Measurements from ENCODE around the gene MEX3A. TPM values are rescaled to one million over a fixed set of nuclear protein-coding genes. Genes with fewer than 3 reads are reported as not detected.
A peak's percentile ranks its signal among the peaks of the same experiment; 100 is the strongest.

Gene MEX3A
- total RNA-seq, 4 donors from 2014 or later: 0.56 to 0.96 (median 0.66) TPM

DNA sequence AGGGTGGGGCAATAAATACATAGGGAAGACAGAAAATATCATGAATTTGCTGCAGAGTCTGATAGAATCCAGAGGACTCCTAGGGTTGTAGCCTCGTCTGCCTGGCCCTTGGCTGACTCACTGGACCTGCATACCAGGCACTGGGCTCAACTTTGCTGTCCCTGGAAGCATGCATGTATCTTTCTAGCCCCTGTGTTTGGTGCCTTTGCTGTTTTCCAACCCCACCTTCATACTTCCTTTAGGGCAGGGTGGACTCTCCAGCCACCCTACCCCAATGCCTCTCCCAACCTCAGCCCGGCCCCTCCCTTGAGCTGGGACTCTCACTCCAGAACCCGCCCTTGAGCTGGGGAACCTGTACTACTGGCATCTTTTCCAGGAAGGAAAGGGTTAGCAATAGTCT, 20.1 kb downstream of the MEX3A start:
- DNase-seq (ENCODE audit: low spot score) (no peak), ATAC-seq (ENCODE audit: low FRiP score) (no peak)
- TF ChIP-seq CTCF (IDR thresholded peaks at IDR 0.05): no peak

DNA sequence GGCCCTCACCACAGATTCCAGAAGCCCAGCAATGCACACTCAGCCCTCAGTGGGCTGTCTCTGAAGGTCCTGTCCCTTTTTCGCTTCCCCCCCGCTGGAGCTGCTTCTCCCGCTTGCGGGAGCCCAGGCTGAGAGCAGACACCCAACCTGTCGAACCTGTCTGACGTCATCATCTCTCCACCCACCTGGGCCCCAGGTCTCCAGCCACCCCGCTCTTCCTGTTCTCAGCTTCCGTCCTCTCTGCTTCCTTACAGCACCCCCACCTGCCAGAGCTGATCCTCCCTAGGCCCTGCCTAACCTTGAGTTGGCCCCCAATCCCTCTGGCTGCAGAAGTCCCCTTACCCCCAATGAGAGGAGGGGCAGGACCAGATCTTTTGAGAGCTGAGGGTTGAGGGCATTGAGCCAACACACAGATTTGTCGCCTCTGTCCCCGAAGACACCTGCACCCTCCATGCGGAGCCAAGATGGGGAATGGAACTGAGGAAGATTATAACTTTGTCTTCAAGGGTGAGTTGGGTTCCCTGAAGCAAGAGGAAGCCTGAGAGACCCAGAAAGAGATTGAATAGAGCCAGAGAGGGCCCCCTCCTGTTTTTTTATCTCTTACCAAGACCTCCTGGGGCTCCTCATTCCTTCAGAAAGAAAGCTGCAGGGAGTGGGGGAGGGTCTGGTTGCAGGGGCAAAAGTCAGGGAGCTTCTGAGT, 21.2 kb downstream of the MEX3A start, which contains the start of gene RAB25:
Gene RAB25 (plus strand): TSS at position 224 of the 700 bp plus-strand sequence. CDS start 241 bp downstream, at position 465.
- ATAC-seq (ENCODE audit: low FRiP score): no peak
- no peak for DNase-seq (ENCODE audit: low spot score)
- TF ChIP-seq CTCF (IDR thresholded peaks at IDR 0.05): no peak

GRCh38 chr1:156056326-156056849, 25.9 kb downstream of the MEX3A start:
- ATAC-seq (ENCODE audit: low FRiP score) (no peak), DNase-seq (ENCODE audit: low spot score) (no peak)
- no peak for TF ChIP-seq CTCF (IDR thresholded peaks at IDR 0.05)

- DNase-seq (ENCODE audit: low spot score) (no peak), ATAC-seq (ENCODE audit: low FRiP score) (no peak)
- no peak for TF ChIP-seq CTCF (IDR thresholded peaks at IDR 0.05)
Observed at GRCh38 chr1:156055281-156056048, 26.8 kb downstream of the MEX3A start.

DNA sequence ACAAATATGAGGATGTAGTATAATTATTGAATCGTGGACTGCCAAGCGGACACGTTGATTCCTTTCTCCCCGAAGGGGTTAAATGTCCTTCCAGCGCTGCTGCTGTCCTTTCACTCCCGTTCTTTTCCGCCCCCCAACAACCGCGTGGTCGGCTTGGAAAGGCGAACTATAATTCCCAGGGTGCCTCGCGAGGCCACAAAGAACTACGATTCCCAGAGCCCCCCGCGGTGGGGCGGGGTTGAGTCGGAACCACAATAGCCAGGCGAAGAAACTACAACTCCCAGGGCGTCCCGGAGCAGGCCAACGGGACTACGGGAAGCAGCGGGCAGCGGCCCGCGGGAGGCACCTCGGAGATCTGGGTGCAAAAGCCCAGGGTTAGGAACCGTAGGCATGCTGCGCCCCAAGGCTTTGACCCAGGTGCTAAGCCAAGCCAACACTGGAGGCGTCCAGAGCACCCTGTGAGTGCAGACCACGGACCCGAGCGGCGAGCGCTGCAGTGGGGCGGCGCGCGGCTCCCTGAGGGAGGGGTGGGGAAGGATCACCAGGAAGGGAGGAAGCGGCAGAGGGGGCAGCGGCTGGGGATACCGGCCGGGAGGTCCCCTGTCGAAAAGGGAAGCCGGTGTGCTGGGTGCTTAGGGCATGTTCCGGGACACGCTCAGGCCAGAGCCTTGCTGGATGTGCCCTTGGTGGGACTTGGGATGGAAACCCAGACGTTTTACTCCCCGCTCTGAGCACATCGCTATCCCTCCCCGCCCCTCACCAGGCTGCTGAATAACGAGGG, 27.6 kb downstream of the MEX3A start, which contains the start of gene LAMTOR2:
Gene LAMTOR2 (plus strand): TSS at position 283 of the 781 bp plus-strand sequence. CDS start 108 bp downstream, at position 391.
- DNase-seq (ENCODE audit: low spot score): peak; percentile 95
- ATAC-seq (ENCODE audit: low FRiP score): peak; percentile 87
- no peak for TF ChIP-seq CTCF (IDR thresholded peaks at IDR 0.05)

DNA sequence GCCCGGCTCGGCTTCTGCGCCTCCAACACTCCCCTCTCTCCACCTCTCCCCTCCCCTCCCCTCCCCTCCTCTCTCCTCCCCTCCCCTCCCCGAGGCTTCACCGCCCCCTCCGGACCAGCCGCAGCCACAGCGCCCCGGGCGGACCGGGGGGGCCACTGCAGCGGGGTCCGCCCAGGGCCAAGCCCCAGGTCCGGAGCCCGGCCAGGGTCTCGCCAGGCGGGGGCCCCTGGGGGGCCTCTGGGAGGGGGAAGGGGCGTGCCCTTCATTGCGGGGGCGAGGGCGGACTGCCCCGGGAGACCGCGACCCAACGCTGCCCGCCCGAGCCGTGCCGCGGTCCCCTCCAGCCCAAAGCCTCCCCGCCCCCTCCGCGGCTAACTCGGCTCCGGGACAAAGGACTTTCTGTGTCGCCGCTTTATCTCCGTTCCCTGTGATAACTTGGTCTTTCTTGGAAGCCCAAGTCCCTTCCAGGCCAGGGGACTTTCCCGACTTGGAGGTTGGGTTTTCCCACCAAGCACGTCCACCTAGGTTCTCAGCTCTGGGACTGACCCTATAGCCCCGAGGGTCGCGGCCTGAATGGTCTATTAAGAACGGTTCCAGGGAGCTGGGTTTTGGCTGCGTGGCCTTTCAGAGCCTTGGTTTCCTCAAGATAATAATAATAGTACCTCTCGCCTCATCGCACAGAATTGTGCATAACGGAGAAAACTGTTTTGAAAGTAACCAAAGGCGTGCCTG, 28.3 kb downstream of the MEX3A start, which contains the start of gene UBQLN4:
Gene UBQLN4 (minus strand): TSS at position 31 of the 732 bp plus-strand sequence. CDS start 97 bp downstream, outside the sequence.
- TF ChIP-seq CTCF (IDR thresholded peaks at IDR 0.05): no peak
- DNase-seq (ENCODE audit: low spot score) (no peak), ATAC-seq (ENCODE audit: low FRiP score) (peak; percentile 81)
